Ascending aorta (tissue), 2 donors: ENCODE measurements around the gene KAZN. TPM values are rescaled to one million over a fixed set of nuclear protein-coding genes. Genes with fewer than 3 reads are reported as not detected.

Source experiments
- DNase-seq, 2 donors: peaks; one replicate each; pipeline ENCODE4 v3.0.0-alpha.2; 2019; ENCODE audit warnings: low spot score in 2 of 2
- H3K27ac ChIP-seq, 2 donors: fragments of 200-600 bp; sonication (generic); one replicate each; pipeline ENCODE4 v1.5.1; 2016 to 2017; ENCODE audit warnings: mild to moderate bottlenecking in 1 of 2
- H3K27me3 ChIP-seq: fragments of 200-600 bp; sonication (generic); one replicate; pipeline ENCODE4 v1.5.1; 2017
- H3K36me3 ChIP-seq, 2 donors: fragments of 200-600 bp; sonication (generic); one replicate each; pipeline ENCODE4 v1.5.1; 2016
- H3K4me1 ChIP-seq, 2 donors: fragments of 200-600 bp; sonication (generic); one replicate each; pipeline ENCODE4 v1.5.1; 2016 to 2017; ENCODE audit warnings: mild to moderate bottlenecking in 1 of 2
- H3K4me3 ChIP-seq, 2 donors: fragments of 200-600 bp; sonication (generic); one replicate each; pipeline ENCODE4 v1.5.1; 2016 to 2017; ENCODE audit warnings: mild to moderate bottlenecking in 1 of 2
- H3K9me3 ChIP-seq, 2 donors: fragments of 200-600 bp; sonication (generic); one replicate each; pipeline ENCODE4 v1.5.1; 2016
- intact Hi-C: fragments of 100-400 bp; cut with DNase I; formaldehyde crosslinking; loops from one replicate; pipeline ENCODE4 v1.15.1; 2023
- total RNA-seq: library from RNA; depleted of rRNA; stranded (reverse); fragments of >200 nt; gene quantifications from one replicate; pipeline ENCODE4 v1.1.0, GENCODE V29; 2016
- TF ChIP-seq, protein P1 (sequence below), 3 experiments: fragments of 200-600 bp in 2 of 3; fragments of 450-650 bp in 1 of 3; sonication (generic) in 2 of 3; IDR thresholded peaks; one replicate each; pipeline ENCODE4 v1.5.1; 2016 to 2019; ENCODE audit warnings: antibody characterized with exemption in 3 of 3, mild to moderate bottlenecking in 1 of 3, moderate library complexity in 1 of 3

Gene KAZN
- total RNA-seq, 1 donor from 2014 or later, result 58.5 TPM

DNA sequence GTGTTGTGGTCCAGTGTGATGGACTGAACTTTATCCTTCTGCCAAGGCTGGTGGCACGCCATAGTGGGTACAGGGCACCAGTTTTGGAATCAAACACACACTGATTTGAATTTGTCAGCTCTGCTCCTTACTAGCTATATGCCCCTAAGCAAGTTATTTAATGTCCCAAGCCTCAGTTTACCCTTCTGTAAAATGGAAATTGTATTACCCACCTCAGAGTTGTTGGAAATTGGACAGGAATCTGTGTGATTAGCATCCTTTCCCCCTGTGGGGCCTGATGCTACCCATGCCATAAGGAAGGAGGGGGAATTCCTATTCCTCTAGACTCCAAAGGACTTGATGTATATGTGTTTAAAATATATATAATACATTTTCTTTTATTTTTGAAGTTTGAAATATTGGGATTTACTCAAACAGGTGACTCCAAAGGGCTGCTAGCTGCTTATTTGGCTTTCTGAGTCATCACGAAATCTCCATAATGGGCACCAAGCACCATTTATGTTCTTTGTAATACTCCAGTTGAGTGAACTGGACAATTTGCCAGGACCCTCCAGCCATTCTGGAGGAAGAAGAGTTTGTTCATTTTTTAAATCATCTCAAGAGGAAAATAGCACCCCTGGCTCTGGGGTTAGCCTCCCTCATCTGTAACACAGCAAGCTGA lies 330.5 kb downstream of the KAZN start:
- DNase-seq, result no peak
- H3K9me3 ChIP-seq, result no peaks in the 10 kb centered on the region
- intact Hi-C loops, result loop anchor here (10.0 kb wide), 1 partner anchor 226 kb away; the partner anchor contains the start of gene TMEM51
- H3K4me3 ChIP-seq, result no peak overlapping the region
- TF ChIP-seq, protein P1, sequence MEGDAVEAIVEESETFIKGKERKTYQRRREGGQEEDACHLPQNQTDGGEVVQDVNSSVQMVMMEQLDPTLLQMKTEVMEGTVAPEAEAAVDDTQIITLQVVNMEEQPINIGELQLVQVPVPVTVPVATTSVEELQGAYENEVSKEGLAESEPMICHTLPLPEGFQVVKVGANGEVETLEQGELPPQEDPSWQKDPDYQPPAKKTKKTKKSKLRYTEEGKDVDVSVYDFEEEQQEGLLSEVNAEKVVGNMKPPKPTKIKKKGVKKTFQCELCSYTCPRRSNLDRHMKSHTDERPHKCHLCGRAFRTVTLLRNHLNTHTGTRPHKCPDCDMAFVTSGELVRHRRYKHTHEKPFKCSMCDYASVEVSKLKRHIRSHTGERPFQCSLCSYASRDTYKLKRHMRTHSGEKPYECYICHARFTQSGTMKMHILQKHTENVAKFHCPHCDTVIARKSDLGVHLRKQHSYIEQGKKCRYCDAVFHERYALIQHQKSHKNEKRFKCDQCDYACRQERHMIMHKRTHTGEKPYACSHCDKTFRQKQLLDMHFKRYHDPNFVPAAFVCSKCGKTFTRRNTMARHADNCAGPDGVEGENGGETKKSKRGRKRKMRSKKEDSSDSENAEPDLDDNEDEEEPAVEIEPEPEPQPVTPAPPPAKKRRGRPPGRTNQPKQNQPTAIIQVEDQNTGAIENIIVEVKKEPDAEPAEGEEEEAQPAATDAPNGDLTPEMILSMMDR (IDR thresholded peaks at IDR 0.05), result no peak
- H3K4me1 ChIP-seq, result peaks cover 0 to 13% of the 10 kb centered on the region in 2 donors
- H3K27ac ChIP-seq, result no peak overlapping the region
- H3K36me3 ChIP-seq, result no peaks in the 10 kb centered on the region
- no peaks in the 10 kb centered on the region for H3K27me3 ChIP-seq

DNA sequence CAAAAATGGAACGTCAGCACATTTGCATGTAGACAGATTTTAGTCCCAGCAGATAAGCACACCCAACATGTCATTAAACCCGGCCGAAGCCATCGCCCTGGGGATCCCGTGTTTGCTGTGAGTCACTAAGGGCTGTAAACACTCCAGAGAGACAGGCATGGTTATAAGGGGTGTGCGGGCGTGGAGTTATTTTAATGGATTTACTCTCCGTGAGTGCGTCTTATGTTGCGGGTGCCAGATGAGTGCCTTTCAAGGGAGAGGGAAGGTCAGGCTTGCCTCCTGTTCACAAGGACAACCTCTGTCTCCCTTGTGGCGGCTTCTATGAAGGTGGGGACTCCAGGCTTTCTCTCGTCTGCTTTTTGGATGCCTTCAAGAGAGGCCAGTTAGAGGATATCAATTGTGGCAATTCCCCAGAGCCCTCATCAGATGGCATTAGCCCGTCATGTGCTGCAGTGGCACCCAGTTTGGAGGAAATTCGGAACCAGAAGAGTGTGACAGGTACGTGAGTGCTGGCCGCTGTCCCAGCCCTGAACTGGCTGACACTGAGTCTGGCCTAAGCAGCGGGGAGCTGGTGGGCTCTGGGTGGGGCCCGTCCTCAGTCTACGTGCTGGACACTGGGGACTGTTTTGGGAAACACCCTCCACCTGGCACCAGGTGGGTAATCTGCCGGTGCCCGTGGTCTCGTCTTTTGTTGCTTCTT lies 331.2 kb downstream of the KAZN start:
- no peak for DNase-seq
- H3K36me3 ChIP-seq, result no peaks in the 10 kb centered on the region
- TF ChIP-seq, protein P1 (IDR thresholded peaks at IDR 0.05), result no peak
- no peaks in the 10 kb centered on the region for H3K27me3 ChIP-seq
- intact Hi-C loops, result loop anchor here (10.0 kb wide), 1 partner anchor 225 kb away; the partner anchor contains the start of gene TMEM51
- no peak overlapping the region for H3K27ac ChIP-seq
- peaks cover 0 to 11% of the 10 kb centered on the region in 2 donors for H3K4me1 ChIP-seq
- H3K4me3 ChIP-seq, result no peak overlapping the region
- no peaks in the 10 kb centered on the region for H3K9me3 ChIP-seq

DNA sequence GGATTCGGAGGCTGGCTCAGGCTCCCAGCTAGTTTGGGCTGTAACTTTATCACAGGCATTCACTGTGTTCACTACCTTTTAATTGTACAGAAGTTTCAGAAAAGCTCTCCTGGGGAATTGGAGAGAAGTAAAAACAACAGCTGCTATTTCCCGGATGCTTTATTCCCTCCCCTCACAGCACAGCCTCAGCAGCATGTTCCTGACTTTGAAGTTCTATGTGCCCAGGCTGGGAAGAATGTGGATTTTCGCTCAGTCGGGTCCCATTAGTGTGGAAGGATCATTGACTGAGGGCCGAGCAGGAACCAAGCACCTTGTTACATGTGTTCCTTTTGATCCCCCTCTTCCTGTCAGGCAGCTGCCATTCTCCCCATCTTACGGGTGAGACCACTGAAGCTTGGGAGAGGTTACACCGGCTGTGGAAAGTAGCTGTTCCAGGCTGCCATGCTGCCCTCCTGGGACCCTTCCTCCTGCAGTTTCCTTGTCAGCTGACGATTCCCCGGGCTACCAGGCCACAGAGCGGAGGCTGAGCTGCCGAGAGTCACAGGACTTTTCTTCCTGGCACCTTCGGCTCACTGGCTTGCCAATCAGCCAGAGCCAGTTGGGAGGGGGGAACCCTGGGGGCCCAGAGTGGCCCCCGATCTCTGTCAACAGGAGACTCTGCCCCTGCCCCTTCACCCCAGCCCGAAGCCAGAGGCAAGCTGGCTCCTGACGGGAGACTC lies 331.9 kb downstream of the KAZN start:
- H3K27ac ChIP-seq, result no peak overlapping the region
- intact Hi-C loops, result no loop called here
- DNase-seq, result no peak
- no peaks in the 10 kb centered on the region for H3K9me3 ChIP-seq
- TF ChIP-seq, protein P1 (IDR thresholded peaks at IDR 0.05), result no peak
- H3K27me3 ChIP-seq, result no peaks in the 10 kb centered on the region
- H3K4me3 ChIP-seq, result no peak overlapping the region
- peaks cover 0 to 4% of the 10 kb centered on the region in 2 donors for H3K4me1 ChIP-seq
- H3K36me3 ChIP-seq, result no peaks in the 10 kb centered on the region

DNA sequence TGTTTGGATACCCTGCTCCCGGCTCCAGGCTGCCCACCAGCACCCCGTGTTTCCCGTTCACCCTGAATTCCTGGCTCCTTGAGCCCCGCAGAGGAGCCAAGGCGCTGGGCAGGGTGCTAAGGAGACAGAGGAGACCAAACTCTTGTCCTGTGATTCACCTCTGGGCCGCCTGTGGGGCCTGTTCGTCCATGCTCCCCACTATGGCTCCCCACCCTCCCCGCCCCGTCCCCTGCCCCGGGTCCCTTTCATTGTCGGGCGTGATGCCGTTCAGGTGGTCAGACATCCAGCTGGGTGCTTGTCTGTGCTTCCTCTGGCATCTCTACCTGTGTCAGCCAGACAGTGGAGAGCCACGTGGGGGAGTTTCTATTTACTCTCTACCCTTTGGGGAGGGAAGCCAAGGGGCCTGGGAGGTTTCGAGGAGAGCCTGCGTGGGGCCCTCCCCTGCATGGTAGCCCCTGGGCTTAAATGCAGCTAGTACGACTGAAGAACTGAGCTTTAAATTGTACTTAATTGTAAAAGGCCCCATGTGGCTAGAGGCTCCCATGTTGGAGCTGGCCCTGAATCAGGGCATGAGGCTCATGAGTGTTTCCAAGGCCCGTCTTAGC lies 333.7 kb downstream of the KAZN start:
- H3K9me3 ChIP-seq, result no peaks in the 10 kb centered on the region
- no peak overlapping the region for H3K27ac ChIP-seq
- intact Hi-C loops, result no loop called here
- TF ChIP-seq, protein P1 (IDR thresholded peaks at IDR 0.05), result no peak
- no peaks in the 10 kb centered on the region for H3K4me1 ChIP-seq
- H3K4me3 ChIP-seq, result no peak overlapping the region
- no peak for DNase-seq
- no peaks in the 10 kb centered on the region for H3K27me3 ChIP-seq
- no peaks in the 10 kb centered on the region for H3K36me3 ChIP-seq

DNA sequence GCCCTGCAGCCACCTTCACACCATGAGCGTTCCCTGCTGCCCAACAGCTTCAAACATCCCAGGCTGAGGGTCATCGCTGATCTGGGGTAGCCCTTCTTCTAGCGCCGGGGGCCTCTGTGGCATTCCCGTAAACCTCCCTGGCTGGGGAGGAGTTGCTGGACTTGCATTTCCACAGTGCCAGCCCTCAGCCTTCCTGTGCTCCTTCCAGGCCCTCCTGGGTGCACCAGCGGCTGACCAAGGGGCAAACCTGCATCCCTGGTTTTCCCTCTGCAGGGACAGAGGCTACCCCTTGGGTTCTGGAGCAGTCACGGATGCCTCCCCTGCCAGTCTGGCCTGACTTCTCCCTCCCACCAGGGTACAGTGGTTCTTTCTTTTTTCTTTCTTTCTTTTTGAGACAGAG lies 336.4 kb downstream of the KAZN start:
- Histone ChIP-seq H3K4me1 (no peaks in the 10 kb centered on the region), H3K9me3 (no peaks in the 10 kb centered on the region), H3K4me3 (no peak overlapping the region), H3K27me3 (no peaks in the 10 kb centered on the region), H3K36me3 (no peaks in the 10 kb centered on the region), H3K27ac (no peak overlapping the region)
- no peak for DNase-seq
- intact Hi-C loops, result no loop called here
- TF ChIP-seq, protein P1 (IDR thresholded peaks at IDR 0.05), result no peak
